ENCODE results near the gene IZUMO1R.
"Not testable (repeated sequence)": the region's sequence is repeated elsewhere in the genome, so short reads cannot be mapped to it uniquely, and the experiment has no call there.

IZUMO1R gene

DNA sequence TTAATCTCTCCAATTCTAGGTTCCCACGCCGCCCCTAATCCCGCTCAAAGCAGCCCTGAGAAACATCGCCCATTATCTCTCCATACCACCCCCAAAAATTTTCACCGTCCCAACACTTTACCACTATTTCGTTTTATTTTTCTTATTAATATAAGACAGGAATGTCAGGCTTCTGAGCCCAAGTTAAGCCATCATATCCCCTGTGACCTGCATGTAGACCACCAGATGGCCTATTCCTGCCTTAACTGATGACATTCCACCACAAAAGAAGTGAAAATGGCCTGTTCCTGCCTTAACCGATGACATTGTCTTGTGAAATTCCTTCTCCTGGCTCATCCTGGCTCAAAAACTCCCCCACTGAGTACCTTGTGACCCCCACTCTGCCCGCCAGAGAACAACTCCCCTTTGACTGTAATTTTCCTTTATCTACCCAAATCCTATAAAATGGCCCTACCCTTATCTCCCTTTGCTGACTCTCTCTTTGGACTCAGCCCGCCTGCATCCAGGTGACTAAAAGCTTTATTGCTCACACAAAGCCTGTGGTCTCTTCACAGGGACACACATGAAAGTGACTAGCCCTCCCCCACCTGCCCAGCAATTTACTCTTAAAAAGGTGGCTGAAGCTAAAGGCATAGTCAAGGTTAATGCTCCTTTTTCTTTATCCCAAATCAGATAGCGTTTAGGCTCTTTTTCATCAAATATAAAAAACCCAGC, 46.6 kb downstream of the IZUMO1R start:
- H3K4me1 ChIP-seq (ENCODE audit: control insufficient read depth in 2 of 2, insufficient read depth in 1 of 2, low read depth in 1 of 2, low read length in 2 of 2); H3K4me3 ChIP-seq (ENCODE audit: low read length in 2 of 2); H2AK5ac ChIP-seq (ENCODE audit: low read depth, low read length); H3K9me3 ChIP-seq (replicated peaks in 1 of 2; ENCODE audit: control insufficient read depth in 2 of 2, insufficient read depth in 1 of 2, low read depth in 1 of 2, low read length in 2 of 2); H2AFZ ChIP-seq (ENCODE audit: low read length); H3K4ac ChIP-seq (ENCODE audit: low read length); DNase-seq (ENCODE audit: low spot score); H4K8ac ChIP-seq (ENCODE audit: low read depth, low read length); H3K27ac ChIP-seq (replicated peaks; ENCODE audit: low read length); H3K14ac ChIP-seq (ENCODE audit: low read length); H3K36me3 ChIP-seq (replicated peaks in 1 of 2; ENCODE audit: control insufficient read depth in 2 of 2, insufficient read depth in 2 of 2, low read length in 2 of 2); H2BK12ac ChIP-seq (ENCODE audit: low read length); H3K4me2 ChIP-seq (ENCODE audit: insufficient read depth, low read length, poor library complexity, severe bottlenecking); H3K9ac ChIP-seq (ENCODE audit: low read depth, low read length, poor library complexity); H2BK15ac ChIP-seq (ENCODE audit: low read length); H3K27me3 ChIP-seq (ENCODE audit: control insufficient read depth in 3 of 3, insufficient read depth in 3 of 3, low read depth in 1 of 3, low read length in 3 of 3); H2BK120ac ChIP-seq (ENCODE audit: low read depth, low read length); H4K91ac ChIP-seq (ENCODE audit: low read depth, low read length, poor library complexity); H3K79me1 ChIP-seq (ENCODE audit: low read depth, low read length); H3K23ac ChIP-seq (ENCODE audit: low read depth, low read length, poor library complexity); H3K18ac ChIP-seq (ENCODE audit: low read length); H2BK5ac ChIP-seq (ENCODE audit: low read length): not testable (repeated sequence)
- no CpG with 5 or more reads among the region's 10 CpGs for WGBS, 2 donors (ENCODE audit: extremely low coverage in 2 of 2, insufficient read length in 2 of 2, insufficient replicate concordance in 1 of 2)

Measured in neuronal stem cell (in vitro differentiated cells).